DOHH2 (cell line): Measurements from ENCODE around the gene UGCG.

Source experiments
- H3F3A ChIP-seq: fragments of 200-600 bp; sonication (generic), shearing (Covaris generic); 2 replicates; pipeline ENCODE4 v1.6.0; 2016; ENCODE audit warnings: antibody characterized with exemption, mild to moderate bottlenecking; ENCODE audit not compliant: control insufficient read depth, insufficient read depth
- H3K27ac ChIP-seq: fragments of 200-600 bp; sonication (generic); 2 replicates; pipeline ENCODE4 v1.5.1; 2014; ENCODE audit warnings: low read depth, mild to moderate bottlenecking, low read length, moderate library complexity
- H3K27me3 ChIP-seq: fragments of 200-600 bp; sonication (generic); 2 replicates; pipeline ENCODE4 v1.6.1; 2014; ENCODE audit warnings: mild to moderate bottlenecking, low read length, mixed read lengths; ENCODE audit not compliant: control insufficient read depth
- H3K36me3 ChIP-seq: fragments of 200-600 bp; sonication (generic); 2 replicates; pipeline ENCODE4 v1.6.1; 2014; ENCODE audit warnings: mild to moderate bottlenecking, low read length, moderate library complexity, mixed read lengths; ENCODE audit not compliant: control insufficient read depth
- H3K4me1 ChIP-seq: fragments of 200-600 bp; sonication (generic); 2 replicates; pipeline ENCODE4 v1.6.1; 2014; ENCODE audit warnings: mild to moderate bottlenecking, low read length, mixed read lengths; ENCODE audit not compliant: control insufficient read depth
- H3K4me2 ChIP-seq: fragments of 200-600 bp; sonication (generic); 2 replicates; pipeline ENCODE4 v1.6.0; 2014; ENCODE audit warnings: mild to moderate bottlenecking, low read length, moderate library complexity
- H3K4me3 ChIP-seq: fragments of 200-600 bp; sonication (generic); 2 replicates; pipeline ENCODE4 v1.5.1; 2014; ENCODE audit warnings: mild to moderate bottlenecking, low read length, mixed read lengths
- H3K79me2 ChIP-seq: fragments of 200-600 bp; sonication (generic); 2 replicates; pipeline ENCODE4 v1.6.1; 2014; ENCODE audit warnings: mild to moderate bottlenecking, low read length, mixed read lengths; ENCODE audit not compliant: control insufficient read depth
- H3K9me2 ChIP-seq: fragments of 200-600 bp; sonication (generic); replicated peaks from 2 replicates; pipeline ENCODE4 v1.6.1; 2014; ENCODE audit warnings: mild to moderate bottlenecking, low read length, mixed read lengths; ENCODE audit not compliant: control insufficient read depth
- H3K9me3 ChIP-seq: fragments of 200-600 bp; sonication (generic); 2 replicates; pipeline ENCODE4 v1.6.1; 2014; ENCODE audit warnings: antibody characterized with exemption, low read length, mixed read lengths; ENCODE audit not compliant: control insufficient read depth, insufficient read depth
- H4K20me1 ChIP-seq: fragments of 200-600 bp; sonication (generic); 2 replicates; pipeline ENCODE4 v1.6.0; 2014; ENCODE audit warnings: low read depth, mild to moderate bottlenecking, antibody characterized with exemption, low read length, moderate library complexity; ENCODE audit not compliant: control insufficient read depth, insufficient read depth
- CTCF ChIP-seq: fragments of 200-600 bp; sonication (generic); IDR thresholded peaks from one replicate; pipeline ENCODE4 v1.5.1; 2014; ENCODE audit warnings: antibody characterized with exemption, mild to moderate bottlenecking, low read depth, low read length; ENCODE audit not compliant: poor library complexity, severe bottlenecking
- EZH2phosphoT487 ChIP-seq: fragments of 200-600 bp; sonication (generic); IDR thresholded peaks from 2 replicates; pipeline ENCODE4 v1.6.1; 2017; ENCODE audit warnings: borderline replicate concordance, mild to moderate bottlenecking, antibody characterized with exemption, low read length, moderate library complexity, mixed read lengths

The UGCG gene

GRCh38 chr9:111913159-111913558, 16.5 kb downstream of the UGCG start:
- Histone ChIP-seq H3K36me3 (peaks cover 40% of the 10 kb centered on the region), H3K4me1 (peaks cover 61% of the 10 kb centered on the region), H3K27ac (no peak overlapping the region), H3K9me3 (no peaks in the 10 kb centered on the region), H3K79me2 (peaks cover 93% of the 10 kb centered on the region), H3F3A (no peaks in the 10 kb centered on the region), H4K20me1 (peaks cover 16% of the 10 kb centered on the region), H3K4me2 (no peak overlapping the region), H3K27me3 (no peaks in the 10 kb centered on the region), H3K9me2 (no peaks in the 10 kb centered on the region), H3K4me3 (no peak overlapping the region)
- TF ChIP-seq CTCF = no peak
- no peak for TF ChIP-seq EZH2phosphoT487

GRCh38 chr9:111914749-111915424, 18.3 kb downstream of the UGCG start:
- no peak overlapping the region for H3K4me2 ChIP-seq
- H3K27me3 ChIP-seq = no peaks in the 10 kb centered on the region
- no peak overlapping the region for H3K27ac ChIP-seq
- H3K4me3 ChIP-seq = no peak overlapping the region
- peaks cover 86% of the 10 kb centered on the region for H3K79me2 ChIP-seq
- no peaks in the 10 kb centered on the region for H3F3A ChIP-seq
- peaks cover 54% of the 10 kb centered on the region for H3K4me1 ChIP-seq
- H3K9me3 ChIP-seq = no peaks in the 10 kb centered on the region
- H3K36me3 ChIP-seq = peaks cover 43% of the 10 kb centered on the region
- TF ChIP-seq CTCF = no peak
- no peaks in the 10 kb centered on the region for H3K9me2 ChIP-seq
- H4K20me1 ChIP-seq = peaks cover 16% of the 10 kb centered on the region

DNA sequence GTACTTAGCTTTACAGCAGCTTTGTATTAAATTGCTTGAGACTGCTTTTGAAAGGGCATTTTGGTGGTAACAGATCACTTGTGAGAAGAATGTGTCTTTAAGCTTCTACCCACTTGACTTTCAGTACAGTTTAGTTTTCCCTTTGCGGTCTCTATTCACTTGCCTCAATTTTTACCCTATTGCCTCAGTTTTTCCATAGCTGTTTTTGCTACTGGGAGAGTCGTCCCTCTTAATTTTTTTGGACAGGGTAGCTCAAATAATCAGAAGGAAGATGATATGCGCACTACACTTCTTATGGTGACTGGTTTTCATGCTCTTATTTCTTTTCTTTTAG, 18.8 kb downstream of the UGCG start:
- no peak overlapping the region for H3K4me3 ChIP-seq
- no peak overlapping the region for H3K27ac ChIP-seq
- TF ChIP-seq CTCF (no peak), EZH2phosphoT487 (no peak)
- no peaks in the 10 kb centered on the region for H3K9me2 ChIP-seq
- no peaks in the 10 kb centered on the region for H3K9me3 ChIP-seq
- H3K4me1 ChIP-seq = peaks cover 51% of the 10 kb centered on the region
- H3K4me2 ChIP-seq = no peak overlapping the region
- no peaks in the 10 kb centered on the region for H3K27me3 ChIP-seq
- H3F3A ChIP-seq = no peaks in the 10 kb centered on the region
- H3K79me2 ChIP-seq = peaks cover 86% of the 10 kb centered on the region
- H4K20me1 ChIP-seq = peaks cover 16% of the 10 kb centered on the region
- H3K36me3 ChIP-seq = peaks cover 45% of the 10 kb centered on the region
